Neural cell (in vitro differentiated cells): ENCODE data around the gene IGF1R. TPM values are rescaled to one million over a fixed set of nuclear protein-coding genes. Genes with fewer than 3 reads are reported as not detected.

Source experiments
- H2AFZ ChIP-seq: fragments of 200-600, 300-800 bp; sonication (generic), shearing (Covaris generic); 2 replicates; pipeline ENCODE4 v1.6.0; 2014; ENCODE audit warnings: low read depth, mild to moderate bottlenecking, antibody characterized with exemption, low read length, moderate library complexity
- H3F3A ChIP-seq: fragments of 200-600 bp; shearing (Covaris generic); 2 replicates; pipeline ENCODE4 v1.6.1; 2016; ENCODE audit warnings: mild to moderate bottlenecking, moderate library complexity, mixed read lengths, antibody characterized with exemption, low read length; ENCODE audit not compliant: insufficient read depth, poor library complexity, severe bottlenecking
- H3K27ac ChIP-seq: fragments of 200-600, 300-800 bp; sonication (generic), shearing (Covaris generic); 2 replicates; pipeline ENCODE4 v1.5.1; 2014; ENCODE audit warnings: mild to moderate bottlenecking, low read length, moderate library complexity
- H3K27me3 ChIP-seq: fragments of 300-800, 200-600 bp; sonication (generic), shearing (Covaris generic); 2 replicates; pipeline ENCODE4 v1.6.0; 2014; ENCODE audit warnings: mild to moderate bottlenecking, low read depth, low read length, moderate library complexity; ENCODE audit not compliant: insufficient read depth
- H3K36me3 ChIP-seq: fragments of 300-800, 200-600 bp; sonication (generic), shearing (Covaris generic); 2 replicates; pipeline ENCODE4 v1.5.1; 2014; ENCODE audit warnings: mild to moderate bottlenecking, antibody characterized with exemption, low read length, moderate library complexity; ENCODE audit not compliant: insufficient read depth
- H3K4me2 ChIP-seq: fragments of 300-800, 200-600 bp; sonication (generic), shearing (Covaris generic); 2 replicates; pipeline ENCODE4 v1.6.0; 2014; ENCODE audit warnings: mild to moderate bottlenecking, low read length
- H3K4me3 ChIP-seq: fragments of 300-800, 200-600 bp; sonication (generic), shearing (Covaris generic); 2 replicates; pipeline ENCODE4 v1.5.1; 2014; ENCODE audit warnings: mild to moderate bottlenecking, low read length, moderate library complexity
- H3K79me2 ChIP-seq: fragments of 200-600 bp; shearing (Covaris generic); replicated peaks from 2 replicates; pipeline ENCODE4 v1.6.0; 2014; ENCODE audit warnings: mild to moderate bottlenecking, low read length, moderate library complexity; ENCODE audit not compliant: insufficient read depth
- H3K9ac ChIP-seq: fragments of 300-800, 200-600 bp; sonication (generic), shearing (Covaris generic); 2 replicates; pipeline ENCODE4 v1.6.1; 2016; ENCODE audit warnings: mild to moderate bottlenecking, low read length, mixed read lengths
- H3K9me2 ChIP-seq: fragments of 200-600 bp; shearing (Covaris generic); 2 replicates; pipeline ENCODE4 v1.6.1; 2016; ENCODE audit warnings: mild to moderate bottlenecking, low read length, mixed read lengths; ENCODE audit not compliant: insufficient read depth
- H3K9me3 ChIP-seq: fragments of 200-600, 300-800 bp; sonication (generic), shearing (Covaris generic); 2 replicates; pipeline ENCODE4 v1.6.1; 2016; ENCODE audit warnings: mild to moderate bottlenecking, mixed run types, low read length, moderate library complexity, mixed read lengths
- H4K20me1 ChIP-seq: fragments of 200-600 bp; shearing (Covaris generic); 2 replicates; pipeline ENCODE4 v1.6.1; 2016; ENCODE audit warnings: mild to moderate bottlenecking, mixed run types; ENCODE audit not compliant: insufficient read depth
- EP300 ChIP-seq: fragments of 450-650 bp; conservative IDR thresholded peaks from 2 replicates; pipeline ENCODE4 v1.6.1; 2014; ENCODE audit warnings: antibody characterized with exemption, mild to moderate bottlenecking, moderate library complexity; ENCODE audit not compliant: poor library complexity, severe bottlenecking
- EZH2 ChIP-seq: fragments of 200-600, 300-800 bp; shearing (Covaris generic), sonication (generic); IDR thresholded peaks from 2 replicates; pipeline ENCODE4 v1.6.1; 2014; ENCODE audit warnings: antibody characterized with exemption, low read length, borderline replicate concordance, mild to moderate bottlenecking; ENCODE audit not compliant: insufficient read depth, poor library complexity, severe bottlenecking
- MXI1 ChIP-seq: fragments of 450-650 bp; conservative IDR thresholded peaks from 2 replicates; pipeline ENCODE4 v1.6.1; 2014; ENCODE audit warnings: antibody characterized with exemption, mild to moderate bottlenecking; ENCODE audit not compliant: poor library complexity, severe bottlenecking
- POLR2AphosphoS5 ChIP-seq: IDR thresholded peaks from 2 replicates; pipeline ENCODE4 v1.6.1; 2012
- RAD21 ChIP-seq: fragments of 450-650 bp; conservative IDR thresholded peaks from 2 replicates; pipeline ENCODE4 v1.6.1; 2014; ENCODE audit warnings: antibody characterized with exemption, mild to moderate bottlenecking, moderate library complexity
- REST ChIP-seq: IDR thresholded peaks from 2 replicates; pipeline ENCODE4 v1.6.1; 2012; ENCODE audit warnings: borderline replicate concordance
- SMC3 ChIP-seq: fragments of 450-650 bp; conservative IDR thresholded peaks from 2 replicates; pipeline ENCODE4 v1.6.1; 2014; ENCODE audit warnings: antibody characterized with exemption, mild to moderate bottlenecking, moderate library complexity; ENCODE audit not compliant: poor library complexity
- TAF1 ChIP-seq: IDR thresholded peaks from 2 replicates; pipeline ENCODE4 v1.6.1; 2012; ENCODE audit warnings: low read depth
- polyA plus RNA-seq: library from polyadenylated mRNA; depleted of rRNA; stranded (reverse); fragments of >200 nt; gene quantifications from 2 replicates; pipeline ENCODE4 v1.2.3, GENCODE V29; 2014
- TF ChIP-seq, protein P1 (sequence below): fragments of 450-650 bp; IDR thresholded peaks from 2 replicates; pipeline ENCODE4 v1.5.1; 2014; ENCODE audit warnings: antibody characterized with exemption, mild to moderate bottlenecking, moderate library complexity; ENCODE audit not compliant: poor library complexity, severe bottlenecking

The IGF1R gene
- polyA plus RNA-seq, 1 donor from 2014 or later, result 10.9 TPM

DNA sequence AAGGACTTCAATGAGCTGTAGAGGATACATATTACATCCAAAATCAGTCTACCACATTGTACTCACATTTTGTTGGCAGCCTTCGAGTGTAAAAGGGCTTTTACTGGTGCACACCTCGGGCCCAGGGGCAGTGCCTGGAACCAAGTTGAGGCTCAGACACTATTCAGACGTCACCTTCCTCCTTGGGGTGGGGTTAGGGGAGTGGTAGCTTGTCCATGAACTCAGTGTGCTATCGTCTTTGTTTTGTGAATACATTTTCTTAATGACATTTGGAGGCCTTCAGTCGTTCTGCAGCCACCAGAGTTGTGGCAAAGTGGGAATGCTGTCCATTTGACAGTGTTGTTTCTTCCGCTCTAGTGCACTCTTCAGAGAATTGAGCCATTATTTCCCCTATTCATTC lies 245.1 kb downstream of the IGF1R start:
- H3F3A ChIP-seq, result no peaks in the 10 kb centered on the region

GRCh38 chr15:98894312-98894711 lies 246.0 kb downstream of the IGF1R start:
- no peak overlapping the region for H3K9ac ChIP-seq
- peaks cover 11% of the 10 kb centered on the region for H3K9me3 ChIP-seq
- no peak overlapping the region for H2AFZ ChIP-seq
- H3K79me2 ChIP-seq, result no peaks in the 10 kb centered on the region
- H3K4me2 ChIP-seq, result no peak overlapping the region
- TF ChIP-seq RAD21 (no peak), SMC3 (no peak)
- TF ChIP-seq, protein P1, sequence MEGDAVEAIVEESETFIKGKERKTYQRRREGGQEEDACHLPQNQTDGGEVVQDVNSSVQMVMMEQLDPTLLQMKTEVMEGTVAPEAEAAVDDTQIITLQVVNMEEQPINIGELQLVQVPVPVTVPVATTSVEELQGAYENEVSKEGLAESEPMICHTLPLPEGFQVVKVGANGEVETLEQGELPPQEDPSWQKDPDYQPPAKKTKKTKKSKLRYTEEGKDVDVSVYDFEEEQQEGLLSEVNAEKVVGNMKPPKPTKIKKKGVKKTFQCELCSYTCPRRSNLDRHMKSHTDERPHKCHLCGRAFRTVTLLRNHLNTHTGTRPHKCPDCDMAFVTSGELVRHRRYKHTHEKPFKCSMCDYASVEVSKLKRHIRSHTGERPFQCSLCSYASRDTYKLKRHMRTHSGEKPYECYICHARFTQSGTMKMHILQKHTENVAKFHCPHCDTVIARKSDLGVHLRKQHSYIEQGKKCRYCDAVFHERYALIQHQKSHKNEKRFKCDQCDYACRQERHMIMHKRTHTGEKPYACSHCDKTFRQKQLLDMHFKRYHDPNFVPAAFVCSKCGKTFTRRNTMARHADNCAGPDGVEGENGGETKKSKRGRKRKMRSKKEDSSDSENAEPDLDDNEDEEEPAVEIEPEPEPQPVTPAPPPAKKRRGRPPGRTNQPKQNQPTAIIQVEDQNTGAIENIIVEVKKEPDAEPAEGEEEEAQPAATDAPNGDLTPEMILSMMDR, result no peak
- no peak overlapping the region for H3K27ac ChIP-seq
- H3F3A ChIP-seq, result no peaks in the 10 kb centered on the region
- H3K9me2 ChIP-seq, result no peaks in the 10 kb centered on the region
- H3K36me3 ChIP-seq, result peaks cover 16% of the 10 kb centered on the region
- H4K20me1 ChIP-seq, result no peaks in the 10 kb centered on the region
- no peaks in the 10 kb centered on the region for H3K27me3 ChIP-seq
- H3K4me3 ChIP-seq, result no peak overlapping the region

More for the DNA sequence above, 245.1 kb downstream of the IGF1R start:
- no peak overlapping the region for H3K9ac ChIP-seq
- no peaks in the 10 kb centered on the region for H4K20me1 ChIP-seq
- TF ChIP-seq POLR2AphosphoS5 (no peak), REST (no peak), SMC3 (no peak), MXI1 (no peak), RAD21 (no peak), EP300 (no peak), EZH2 (no peak), TAF1 (no peak)
- TF ChIP-seq, protein P1, result no peak
- H3K27ac ChIP-seq, result no peak overlapping the region
- peaks cover 16% of the 10 kb centered on the region for H3K36me3 ChIP-seq
- peaks cover 4% of the 10 kb centered on the region for H3K79me2 ChIP-seq
- no peaks in the 10 kb centered on the region for H3K27me3 ChIP-seq
- H3K9me3 ChIP-seq, result peaks cover 11% of the 10 kb centered on the region
- H2AFZ ChIP-seq, result no peak overlapping the region
- no peaks in the 10 kb centered on the region for H3K9me2 ChIP-seq
- no peak overlapping the region for H3K4me3 ChIP-seq
- no peak overlapping the region for H3K4me2 ChIP-seq
